Measurements from ENCODE around the gene SUV39H2.

DNA sequence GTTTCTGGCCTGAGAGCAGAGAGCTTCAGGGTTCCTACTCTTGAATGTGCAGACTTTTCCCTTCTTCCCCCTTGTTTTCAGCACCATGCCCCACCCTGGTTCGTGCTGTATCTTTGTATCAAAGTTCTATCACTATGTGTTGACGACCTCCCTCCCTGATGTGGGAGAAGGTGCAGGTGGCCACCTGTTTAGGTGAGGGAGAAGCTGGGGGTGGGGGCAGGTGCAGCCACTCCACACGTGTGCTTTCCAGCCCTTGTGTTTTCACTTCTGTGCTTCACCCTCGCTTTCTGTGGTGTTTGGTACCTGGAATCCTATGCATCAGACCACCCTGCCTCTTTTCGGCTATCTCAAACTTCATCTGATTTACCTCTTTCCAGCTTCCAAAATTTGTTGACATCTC, 19.6 kb upstream of the SUV39H2 start:
- TF ChIP-seq, protein P1, sequence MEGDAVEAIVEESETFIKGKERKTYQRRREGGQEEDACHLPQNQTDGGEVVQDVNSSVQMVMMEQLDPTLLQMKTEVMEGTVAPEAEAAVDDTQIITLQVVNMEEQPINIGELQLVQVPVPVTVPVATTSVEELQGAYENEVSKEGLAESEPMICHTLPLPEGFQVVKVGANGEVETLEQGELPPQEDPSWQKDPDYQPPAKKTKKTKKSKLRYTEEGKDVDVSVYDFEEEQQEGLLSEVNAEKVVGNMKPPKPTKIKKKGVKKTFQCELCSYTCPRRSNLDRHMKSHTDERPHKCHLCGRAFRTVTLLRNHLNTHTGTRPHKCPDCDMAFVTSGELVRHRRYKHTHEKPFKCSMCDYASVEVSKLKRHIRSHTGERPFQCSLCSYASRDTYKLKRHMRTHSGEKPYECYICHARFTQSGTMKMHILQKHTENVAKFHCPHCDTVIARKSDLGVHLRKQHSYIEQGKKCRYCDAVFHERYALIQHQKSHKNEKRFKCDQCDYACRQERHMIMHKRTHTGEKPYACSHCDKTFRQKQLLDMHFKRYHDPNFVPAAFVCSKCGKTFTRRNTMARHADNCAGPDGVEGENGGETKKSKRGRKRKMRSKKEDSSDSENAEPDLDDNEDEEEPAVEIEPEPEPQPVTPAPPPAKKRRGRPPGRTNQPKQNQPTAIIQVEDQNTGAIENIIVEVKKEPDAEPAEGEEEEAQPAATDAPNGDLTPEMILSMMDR (IDR thresholded peaks at IDR 0.05; ENCODE audit: poor library complexity, severe bottlenecking), result no peak
- TF ChIP-seq, protein P2, sequence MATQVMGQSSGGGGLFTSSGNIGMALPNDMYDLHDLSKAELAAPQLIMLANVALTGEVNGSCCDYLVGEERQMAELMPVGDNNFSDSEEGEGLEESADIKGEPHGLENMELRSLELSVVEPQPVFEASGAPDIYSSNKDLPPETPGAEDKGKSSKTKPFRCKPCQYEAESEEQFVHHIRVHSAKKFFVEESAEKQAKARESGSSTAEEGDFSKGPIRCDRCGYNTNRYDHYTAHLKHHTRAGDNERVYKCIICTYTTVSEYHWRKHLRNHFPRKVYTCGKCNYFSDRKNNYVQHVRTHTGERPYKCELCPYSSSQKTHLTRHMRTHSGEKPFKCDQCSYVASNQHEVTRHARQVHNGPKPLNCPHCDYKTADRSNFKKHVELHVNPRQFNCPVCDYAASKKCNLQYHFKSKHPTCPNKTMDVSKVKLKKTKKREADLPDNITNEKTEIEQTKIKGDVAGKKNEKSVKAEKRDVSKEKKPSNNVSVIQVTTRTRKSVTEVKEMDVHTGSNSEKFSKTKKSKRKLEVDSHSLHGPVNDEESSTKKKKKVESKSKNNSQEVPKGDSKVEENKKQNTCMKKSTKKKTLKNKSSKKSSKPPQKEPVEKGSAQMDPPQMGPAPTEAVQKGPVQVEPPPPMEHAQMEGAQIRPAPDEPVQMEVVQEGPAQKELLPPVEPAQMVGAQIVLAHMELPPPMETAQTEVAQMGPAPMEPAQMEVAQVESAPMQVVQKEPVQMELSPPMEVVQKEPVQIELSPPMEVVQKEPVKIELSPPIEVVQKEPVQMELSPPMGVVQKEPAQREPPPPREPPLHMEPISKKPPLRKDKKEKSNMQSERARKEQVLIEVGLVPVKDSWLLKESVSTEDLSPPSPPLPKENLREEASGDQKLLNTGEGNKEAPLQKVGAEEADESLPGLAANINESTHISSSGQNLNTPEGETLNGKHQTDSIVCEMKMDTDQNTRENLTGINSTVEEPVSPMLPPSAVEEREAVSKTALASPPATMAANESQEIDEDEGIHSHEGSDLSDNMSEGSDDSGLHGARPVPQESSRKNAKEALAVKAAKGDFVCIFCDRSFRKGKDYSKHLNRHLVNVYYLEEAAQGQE (IDR thresholded peaks at IDR 0.05; ENCODE audit: borderline replicate concordance), result no peak
- TF ChIP-seq MXI1 (conservative IDR thresholded peaks at IDR 0.05; ENCODE audit: poor library complexity, severe bottlenecking) (no peak), EZH2 (IDR thresholded peaks at IDR 0.05; ENCODE audit: borderline replicate concordance, insufficient read depth, low read length, poor library complexity, severe bottlenecking) (no peak), EP300 (conservative IDR thresholded peaks at IDR 0.05; ENCODE audit: poor library complexity, severe bottlenecking) (no peak)

Data from neural cell (in vitro differentiated cells).